GM18511 (cell line): ENCODE results near the gene ELMO2.

Source experiments
- ATAC-seq: cut with Tn5 transposase; IDR thresholded peaks from one replicate; pipeline ENCODE4 v1.9.1; 2021; ENCODE audit warnings: mild to moderate bottlenecking, moderate library complexity; ENCODE audit not compliant: unreplicated experiment

The ELMO2 gene

GRCh38 chr20:46367967-46368901 lies 38.2 kb downstream of the ELMO2 start:
- no peak for ATAC-seq

GRCh38 chr20:46367234-46367633 lies 39.2 kb downstream of the ELMO2 start:
- ATAC-seq, result no peak

- no peak for ATAC-seq
These were observed 39.6 kb downstream of the ELMO2 start for GRCh38 chr20:46366826-46367225.

- no peak for ATAC-seq
These were observed 40.8 kb downstream of the ELMO2 start for GRCh38 chr20:46365487-46366220.

- ATAC-seq, result no peak
These were observed 41.5 kb downstream of the ELMO2 start for GRCh38 chr20:46364670-46365486.

- ATAC-seq, result peak; percentile 81
These were observed 42.3 kb downstream of the ELMO2 start for GRCh38 chr20:46363874-46364669.

GRCh38 chr20:46362921-46363867 lies 43.2 kb downstream of the ELMO2 start:
- peak; percentile 6 for ATAC-seq

- no peak for ATAC-seq
These were observed 44.6 kb downstream of the ELMO2 start for GRCh38 chr20:46361811-46362210.

GRCh38 chr20:46361381-46361780 lies 45.0 kb downstream of the ELMO2 start:
- ATAC-seq, result no peak

GRCh38 chr20:46359233-46359751 lies 47.1 kb downstream of the ELMO2 start:
- ATAC-seq, result peak; percentile 54

GRCh38 chr20:46358346-46359058 lies 47.9 kb downstream of the ELMO2 start:
- ATAC-seq, result no peak

GRCh38 chr20:46357030-46357514 lies 49.3 kb downstream of the ELMO2 start:
- no peak for ATAC-seq

- no peak for ATAC-seq
These were observed 50.0 kb downstream of the ELMO2 start for GRCh38 chr20:46356195-46357029.

GRCh38 chr20:46355778-46356177 lies 50.6 kb downstream of the ELMO2 start:
- ATAC-seq, result no peak

GRCh38 chr20:46354920-46355654 lies 51.3 kb downstream of the ELMO2 start:
- no peak for ATAC-seq

- no peak for ATAC-seq
These were observed 52.2 kb downstream of the ELMO2 start for GRCh38 chr20:46354207-46354555.
